MM.1S (cell line): ENCODE measurements around the gene ELAC2.

ENCODE experiments used
- DNase-seq: peaks from one replicate; pipeline ENCODE4 v3.0.0-alpha.2; 2015
- H2AFZ ChIP-seq: fragments of 300-600 bp; sonication (generic); 2 replicates; pipeline ENCODE4 v1.6.0; 2016; ENCODE audit warnings: antibody characterized with exemption, low read length
- H3F3A ChIP-seq: fragments of 300-600 bp; sonication (generic); 2 replicates; pipeline ENCODE4 v1.6.1; 2016; ENCODE audit warnings: mild to moderate bottlenecking, antibody characterized with exemption, low read length, moderate library complexity, mixed read lengths; ENCODE audit not compliant: insufficient read depth
- H3K27ac ChIP-seq: fragments of 300-600 bp; sonication (generic); 2 replicates; pipeline ENCODE4 v1.5.1; 2016; ENCODE audit warnings: mild to moderate bottlenecking, low read length
- H3K27me3 ChIP-seq: fragments of 300-600 bp; sonication (generic); replicated peaks from 2 replicates; pipeline ENCODE4 v1.6.0; 2016; ENCODE audit warnings: low read length; ENCODE audit not compliant: insufficient read depth
- H3K36me3 ChIP-seq: fragments of 300-600 bp; sonication (generic); replicated peaks from 2 replicates; pipeline ENCODE4 v1.6.1; 2016; ENCODE audit warnings: mild to moderate bottlenecking, low read length, mixed read lengths; ENCODE audit not compliant: insufficient read depth
- H3K4me1 ChIP-seq: fragments of 300-600 bp; sonication (generic); 2 replicates; pipeline ENCODE4 v1.6.1; 2016; ENCODE audit warnings: low read length, mixed read lengths
- H3K4me2 ChIP-seq: fragments of 300-600 bp; sonication (generic); 2 replicates; pipeline ENCODE4 v1.6.0; 2016; ENCODE audit warnings: low read depth, low read length
- H3K4me3 ChIP-seq: fragments of 300-600 bp; sonication (generic); 2 replicates; pipeline ENCODE4 v1.5.1; 2016; ENCODE audit warnings: low read length, mixed read lengths
- H3K79me2 ChIP-seq: fragments of 300-600 bp; sonication (generic); 2 replicates; pipeline ENCODE4 v1.6.1; 2016; ENCODE audit warnings: mixed run types, low read length, mixed read lengths
- H3K9ac ChIP-seq: fragments of 300-600 bp; sonication (generic); 2 replicates; pipeline ENCODE4 v1.6.1; 2016; ENCODE audit warnings: low read length, mixed read lengths
- H3K9me2 ChIP-seq: fragments of 300-600 bp; sonication (generic); replicated peaks from 2 replicates; pipeline ENCODE4 v1.6.1; 2016; ENCODE audit warnings: mild to moderate bottlenecking, low read length, mixed read lengths; ENCODE audit not compliant: insufficient read depth
- H3K9me3 ChIP-seq: fragments of 300-600 bp; sonication (generic); replicated peaks from 2 replicates; pipeline ENCODE4 v1.6.1; 2016; ENCODE audit warnings: mild to moderate bottlenecking, low read length, mixed read lengths; ENCODE audit not compliant: insufficient read depth
- H4K20me1 ChIP-seq: fragments of 300-600 bp; sonication (generic); 2 replicates; pipeline ENCODE4 v1.6.1; 2016; ENCODE audit warnings: mild to moderate bottlenecking, low read length, moderate library complexity, mixed read lengths; ENCODE audit not compliant: insufficient read depth
- CTCF ChIP-seq: fragments of 300-600 bp; sonication (generic); IDR thresholded peaks from 2 replicates; pipeline ENCODE4 v1.5.1; 2016; ENCODE audit warnings: antibody characterized with exemption, low read length, mixed read lengths
- EZH2 ChIP-seq: fragments of 300-600 bp; sonication (generic); optimal IDR thresholded peaks from 2 replicates; pipeline ENCODE3; 2017; ENCODE audit warnings: low read depth, mild to moderate bottlenecking, antibody characterized with exemption, low read length, mixed read lengths
- EZH2phosphoT487 ChIP-seq: fragments of 300-600 bp; sonication (generic); IDR thresholded peaks from 2 replicates; pipeline ENCODE4 v1.6.1; 2018; ENCODE audit warnings: antibody characterized with exemption, low read length

ELAC2 gene

GRCh38 chr17:13036751-13037150 is 18.9 kb upstream of the ELAC2 start:
- Histone ChIP-seq H3K9me3 (no peaks in the 10 kb centered on the region), H3K9me2 (no peaks in the 10 kb centered on the region), H3K27ac (no peak overlapping the region), H3K4me3 (no peak overlapping the region), H2AFZ (no peak overlapping the region), H3K4me2 (no peak overlapping the region), H3K79me2 (no peaks in the 10 kb centered on the region), H3F3A (no peaks in the 10 kb centered on the region), H3K4me1 (no peaks in the 10 kb centered on the region), H4K20me1 (no peaks in the 10 kb centered on the region), H3K9ac (no peak overlapping the region), H3K36me3 (no peaks in the 10 kb centered on the region), H3K27me3 (no peaks in the 10 kb centered on the region)
- no peak for TF ChIP-seq EZH2phosphoT487
- TF ChIP-seq EZH2: no peak
- no peak for TF ChIP-seq CTCF
- DNase-seq: no peak

GRCh38 chr17:13035420-13035819 is 17.6 kb upstream of the ELAC2 start:
- no peak for TF ChIP-seq CTCF
- no peak for TF ChIP-seq EZH2
- TF ChIP-seq EZH2phosphoT487: no peak
- no peak for DNase-seq

GRCh38 chr17:13031718-13032350 is 14.0 kb upstream of the ELAC2 start:
- no peaks in the 10 kb centered on the region for H3K9me3 ChIP-seq
- no peak overlapping the region for H3K4me2 ChIP-seq
- DNase-seq: peak; percentile 49
- H3F3A ChIP-seq: no peaks in the 10 kb centered on the region
- H3K9ac ChIP-seq: no peak overlapping the region
- H3K36me3 ChIP-seq: no peaks in the 10 kb centered on the region
- no peak for TF ChIP-seq EZH2phosphoT487
- TF ChIP-seq EZH2: no peak
- peak; percentile 77 for TF ChIP-seq CTCF
- no peak overlapping the region for H3K4me3 ChIP-seq
- H3K9me2 ChIP-seq: no peaks in the 10 kb centered on the region
- H3K79me2 ChIP-seq: no peaks in the 10 kb centered on the region
- peak overlapping the region; percentile 30; the same call in 1 of the 2 replicates for H2AFZ ChIP-seq
- H3K4me1 ChIP-seq: no peaks in the 10 kb centered on the region
- no peaks in the 10 kb centered on the region for H4K20me1 ChIP-seq
- no peaks in the 10 kb centered on the region for H3K27me3 ChIP-seq
- no peak overlapping the region for H3K27ac ChIP-seq

More at GRCh38 chr17:13035420-13035819, 17.6 kb upstream of the ELAC2 start:
- Histone ChIP-seq H3K27me3 (no peaks in the 10 kb centered on the region), H3K9ac (no peak overlapping the region), H2AFZ (no peak overlapping the region), H3K9me2 (no peaks in the 10 kb centered on the region), H3K36me3 (no peaks in the 10 kb centered on the region), H4K20me1 (no peaks in the 10 kb centered on the region), H3K9me3 (no peaks in the 10 kb centered on the region), H3K27ac (no peak overlapping the region), H3K4me2 (no peak overlapping the region), H3K79me2 (no peaks in the 10 kb centered on the region), H3F3A (no peaks in the 10 kb centered on the region), H3K4me1 (no peaks in the 10 kb centered on the region), H3K4me3 (no peak overlapping the region)
